Testis (tissue), 3 donors: ENCODE data around the gene PINK1. TPM values are rescaled to one million over a fixed set of nuclear protein-coding genes. Genes with fewer than 3 reads are reported as not detected.
"Not testable (repeated sequence)": the region's sequence is repeated elsewhere in the genome, so short reads cannot be mapped to it uniquely, and the experiment has no call there.

Experiments used
- DNase-seq: peaks from one replicate; pipeline ENCODE4 v3.0.0-alpha.2; 2019
- H3K27ac ChIP-seq, 2 donors: fragments of 200-600 bp; sonication (generic); one replicate each; pipeline ENCODE4 v1.5.1; 2019
- H3K27me3 ChIP-seq: fragments of 200-600 bp; sonication (generic); one replicate; pipeline ENCODE4 v1.5.1; 2019
- H3K36me3 ChIP-seq: fragments of 200-600 bp; sonication (generic); one replicate; pipeline ENCODE4 v1.5.1; 2017; ENCODE audit warnings: low read depth; ENCODE audit errors: missing control alignments
- H3K4me1 ChIP-seq: fragments of 200-600 bp; sonication (generic); one replicate; pipeline ENCODE4 v1.5.1; 2019
- H3K4me3 ChIP-seq, 2 donors: fragments of 200-600 bp; sonication (generic); one replicate each; pipeline ENCODE4 v1.5.1; 2017 to 2019
- H3K9me3 ChIP-seq: fragments of 200-600 bp; sonication (generic); one replicate; pipeline ENCODE4 v1.5.1; 2017
- POLR2A ChIP-seq: fragments of 450-650 bp; IDR thresholded peaks from one replicate; pipeline ENCODE4 v1.6.1; 2017; ENCODE audit warnings: antibody characterized with exemption, mild to moderate bottlenecking, moderate library complexity
- WGBS, 2 donors: methylation state at CpG; one replicate each; pipeline ENCODE4 v1.1.5; 2018; 5-methylcytosine and 5-hydroxymethylcytosine counted together
- intact Hi-C: fragments of 100-400 bp; cut with DNase I; formaldehyde crosslinking; loops from one replicate; pipeline ENCODE4 v1.15.1; 2023; ENCODE audit warnings: low total_unique reads
- polyA plus RNA-seq: library from polyadenylated mRNA; stranded (reverse); fragments of 350-450 nt; fragmentation: Illumina TruSeq; extraction: RNeasy Lipid Tissue Mini Kit (QIAGEN cat#74804); gene quantifications from one replicate; pipeline ENCODE4 v1.2.3, GENCODE V29; 2014; ENCODE audit warnings: low read depth, low replicate concordance; ENCODE audit not compliant: insufficient read depth
- total RNA-seq, 2 donors: library from RNA; depleted of rRNA; stranded (reverse); fragments of >200 nt; gene quantifications; one replicate each; pipeline ENCODE4 v1.2.3, GENCODE V29; 2016
- TF ChIP-seq, protein P1 (sequence below), 3 experiments: fragments of 450-650 bp in 2 of 3; fragments of 200-600 bp in 1 of 3; sonication (generic) in 1 of 3; IDR thresholded peaks; one replicate each; pipeline ENCODE4 v1.5.1; 2016 to 2019; ENCODE audit warnings: antibody characterized with exemption in 3 of 3, mild to moderate bottlenecking in 2 of 3, moderate library complexity in 1 of 3

The PINK1 gene
- total and polyA plus RNA-seq, 3 donors from 2014 or later: 157 to 340 (median 168) TPM

DNA sequence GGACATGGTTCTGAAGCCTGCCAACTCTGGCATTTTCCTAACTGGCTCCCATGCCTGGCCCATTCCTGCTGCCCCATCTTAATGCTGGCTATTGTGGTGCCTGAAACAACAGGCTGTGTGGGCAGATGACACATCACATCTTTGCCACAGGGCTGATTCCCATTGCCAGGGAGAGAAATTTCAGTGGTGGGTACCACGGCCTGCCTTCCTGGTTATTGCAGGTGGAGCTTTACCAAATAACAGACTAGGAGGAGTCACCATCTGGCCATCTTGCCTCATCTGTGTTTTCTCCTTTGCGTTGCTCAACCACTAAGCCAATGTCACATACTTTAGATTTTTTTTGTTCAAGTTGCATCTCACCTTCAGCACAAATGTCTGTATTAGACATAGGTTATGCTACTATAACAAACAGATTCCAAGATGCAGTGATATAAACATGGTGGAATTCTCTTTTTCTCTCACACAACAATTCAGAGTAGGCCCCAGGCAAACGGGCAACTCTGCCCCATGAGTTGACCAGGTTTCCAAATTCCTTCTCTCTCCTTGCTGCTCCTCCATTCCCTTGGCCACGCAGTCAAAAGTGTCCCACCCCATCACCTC is 30.3 kb upstream of the PINK1 start:
- Histone ChIP-seq H3K36me3 (no peaks in the 10 kb centered on the region), H3K4me3 (no peak overlapping the region), H3K27ac (no peak overlapping the region), H3K4me1 (no peaks in the 10 kb centered on the region), H3K27me3 (no peaks in the 10 kb centered on the region), H3K9me3 (no peaks in the 10 kb centered on the region)
- no peak for DNase-seq
- intact Hi-C loops: no loop called here
- WGBS, 2 donors: 94 to 97% methylated on average over 3 to 4 of the region's 4 CpGs
- no peak for TF ChIP-seq POLR2A
- TF ChIP-seq, protein P1, sequence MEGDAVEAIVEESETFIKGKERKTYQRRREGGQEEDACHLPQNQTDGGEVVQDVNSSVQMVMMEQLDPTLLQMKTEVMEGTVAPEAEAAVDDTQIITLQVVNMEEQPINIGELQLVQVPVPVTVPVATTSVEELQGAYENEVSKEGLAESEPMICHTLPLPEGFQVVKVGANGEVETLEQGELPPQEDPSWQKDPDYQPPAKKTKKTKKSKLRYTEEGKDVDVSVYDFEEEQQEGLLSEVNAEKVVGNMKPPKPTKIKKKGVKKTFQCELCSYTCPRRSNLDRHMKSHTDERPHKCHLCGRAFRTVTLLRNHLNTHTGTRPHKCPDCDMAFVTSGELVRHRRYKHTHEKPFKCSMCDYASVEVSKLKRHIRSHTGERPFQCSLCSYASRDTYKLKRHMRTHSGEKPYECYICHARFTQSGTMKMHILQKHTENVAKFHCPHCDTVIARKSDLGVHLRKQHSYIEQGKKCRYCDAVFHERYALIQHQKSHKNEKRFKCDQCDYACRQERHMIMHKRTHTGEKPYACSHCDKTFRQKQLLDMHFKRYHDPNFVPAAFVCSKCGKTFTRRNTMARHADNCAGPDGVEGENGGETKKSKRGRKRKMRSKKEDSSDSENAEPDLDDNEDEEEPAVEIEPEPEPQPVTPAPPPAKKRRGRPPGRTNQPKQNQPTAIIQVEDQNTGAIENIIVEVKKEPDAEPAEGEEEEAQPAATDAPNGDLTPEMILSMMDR (IDR thresholded peaks at IDR 0.05): no peak

- intact Hi-C loops: no loop called here
- no peaks in the 10 kb centered on the region for H3K4me1 ChIP-seq
- DNase-seq: no peak
- H3K4me3 ChIP-seq: no peak overlapping the region
- 92 to 96% methylated on average over 9 of the region's 9 CpGs for WGBS, 2 donors
- no peaks in the 10 kb centered on the region for H3K36me3 ChIP-seq
- H3K27me3 ChIP-seq: no peaks in the 10 kb centered on the region
- H3K9me3 ChIP-seq: no peaks in the 10 kb centered on the region
- H3K27ac ChIP-seq: no peak overlapping the region
- TF ChIP-seq POLR2A: no peak
- TF ChIP-seq, protein P1 (IDR thresholded peaks at IDR 0.05): no peak
Measured at GRCh38 chr1:20603504-20604464, 29.5 kb upstream of the PINK1 start.

DNA sequence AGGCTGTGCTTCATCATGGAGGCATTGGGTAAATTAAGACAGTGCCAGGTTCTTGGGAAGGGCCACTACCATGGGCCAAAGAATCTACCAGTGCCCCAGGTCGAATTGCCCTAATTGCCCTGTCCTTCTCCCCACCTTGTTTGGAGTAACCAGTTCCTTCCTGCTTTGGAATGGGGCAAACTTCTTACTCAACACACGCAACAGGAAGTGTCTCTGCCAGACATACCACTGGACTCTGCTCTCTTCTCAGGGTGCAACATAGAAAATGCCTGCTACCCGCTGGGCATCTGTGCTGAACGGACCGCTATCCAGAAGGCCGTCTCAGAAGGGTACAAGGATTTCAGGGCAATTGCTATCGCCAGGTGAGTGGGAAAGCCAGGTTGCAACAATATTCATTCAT is 28.6 kb upstream of the PINK1 start:
- Histone ChIP-seq H3K36me3 (no peaks in the 10 kb centered on the region), H3K27ac (no peak overlapping the region), H3K27me3 (no peaks in the 10 kb centered on the region), H3K9me3 (no peaks in the 10 kb centered on the region), H3K4me3 (no peak overlapping the region), H3K4me1 (no peaks in the 10 kb centered on the region)
- intact Hi-C loops: no loop called here
- TF ChIP-seq, protein P1 (IDR thresholded peaks at IDR 0.05): no peak
- no peak for TF ChIP-seq POLR2A
- 88 to 94% methylated on average over 7 of the region's 7 CpGs for WGBS, 2 donors
- no peak for DNase-seq

DNA sequence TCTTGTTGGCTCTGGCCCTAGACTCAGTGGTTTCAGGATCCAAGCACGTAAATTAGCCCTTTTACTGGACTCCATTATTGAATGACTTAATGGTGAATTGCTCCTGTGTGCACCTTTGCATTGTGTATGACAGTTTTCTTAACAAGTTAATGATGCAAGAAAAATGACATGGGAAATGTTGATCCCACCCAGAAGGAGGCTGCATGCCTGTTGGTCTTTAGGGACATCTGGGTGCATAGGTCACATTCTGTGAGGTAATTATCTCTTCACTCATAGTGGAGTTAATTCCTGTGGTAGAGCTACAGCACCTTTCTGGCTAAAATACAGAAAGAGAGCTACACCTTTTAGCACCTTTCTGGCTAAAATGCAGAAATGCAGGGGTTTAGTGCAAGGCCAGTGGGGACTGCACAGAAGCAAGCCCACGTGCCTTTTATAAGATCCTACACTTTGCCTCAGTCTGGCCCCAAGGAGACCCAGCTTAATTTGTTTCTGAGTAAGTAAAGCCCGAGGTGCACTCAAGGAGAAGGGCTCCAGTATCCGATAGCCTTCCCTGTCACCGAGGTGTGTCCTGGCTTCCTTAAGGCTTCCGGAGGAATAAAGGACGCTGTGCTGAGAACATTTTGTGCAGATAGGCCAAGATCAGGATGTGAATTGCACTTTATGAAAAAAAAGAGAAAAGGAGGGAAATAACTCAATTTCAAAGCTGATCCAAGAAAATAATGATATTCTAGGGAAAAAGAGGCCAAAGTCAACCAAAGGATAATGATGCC is 26.3 kb upstream of the PINK1 start:
- DNase-seq, H3K27me3 ChIP-seq, H3K36me3 ChIP-seq, intact Hi-C loops, H3K27ac ChIP-seq, H3K9me3 ChIP-seq, H3K4me1 ChIP-seq, H3K4me3 ChIP-seq: not testable (repeated sequence)
- WGBS, 2 donors: 54 to 67% methylated on average over 7 of the region's 7 CpGs

GRCh38 chr1:20609541-20609940 is 23.7 kb upstream of the PINK1 start:
- intact Hi-C loops: no loop called here
- TF ChIP-seq, protein P1 (IDR thresholded peaks at IDR 0.05): no peak
- no peak for TF ChIP-seq POLR2A
- Histone ChIP-seq H3K27ac (no peak overlapping the region), H3K4me3 (no peak overlapping the region), H3K9me3 (no peaks in the 10 kb centered on the region), H3K4me1 (no peaks in the 10 kb centered on the region), H3K27me3 (no peaks in the 10 kb centered on the region), H3K36me3 (no peaks in the 10 kb centered on the region)
- DNase-seq: no peak
- 88 to 93% methylated on average over 6 of the region's 6 CpGs for WGBS, 2 donors
